Heart left ventricle (tissue), 13 donors: Measurements from ENCODE around the gene ASCC2.

Experiments used
- CTCF ChIP-seq, 12 donors: fragments of 200-600 bp; sonication (generic) in 4 of 12; IDR thresholded peaks; one replicate each; pipeline versions ENCODE4 v1.5.0 to v1.8.0; 2018 to 2022; ENCODE audit warnings: antibody characterized with exemption in 12 of 12, mild to moderate bottlenecking in 5 of 12
- POLR2A ChIP-seq, 2 donors: fragments of 450-650 bp; IDR thresholded peaks; one replicate each; pipeline ENCODE4 v1.6.1; 2017; ENCODE audit warnings: antibody characterized with exemption in 2 of 2, mild to moderate bottlenecking in 2 of 2, moderate library complexity in 2 of 2
- donor health status: ischemic (EF 13 %, LVEDD 7.1; RV severe dilation, severe dysfunction).
- donor health status: DM: no; HTN: yes; CAD: no.
- donor health status: DM: no; HTN: no; CAD: no.
- donor health status: ischemic (EF 25% LVEDD 6.9; RV normal size, moderate dysfunction).
- donor health status: ischemic (EF 25% LVEDD 5.7; RV mildly dilated, moderate dysfunction).
- donor health status: ischemic (EF 35%, LVEDD 5.7; RV mildly dilated, moderate dysfunction).
- donor health status: nonischemic (EF 11% LVEDD 7.7; RV severe dilation, severe dysfunction).
- donor health status: DM: yes; HTN: yes; CAD: no.
- donor health status: PGD.
- donor health status: ischemic (EF 29% LVEDD 5.4; RV normal size, mild dysfunction).
- donor health status: nonischemic (EF 23%, LVEDD 6.1; RV moderate dilation, normal function).

GRCh38 chr22:29747832-29748231, 90.2 kb downstream of the ASCC2 start:
- no peak for TF ChIP-seq CTCF (IDR thresholded peaks at IDR 0.05)
- no peak for TF ChIP-seq POLR2A (IDR thresholded peaks at IDR 0.05)
